Heart left ventricle (tissue), 16 donors: ENCODE measurements around the gene CYB5R3. TPM values are rescaled to one million over a fixed set of nuclear protein-coding genes. Genes with fewer than 3 reads are reported as not detected.

Source experiments
- ATAC-seq, 4 donors: fragments of 200-7000 bp; cut with Tn5 transposase; one replicate each; pipeline ENCODE4 v1.9.1; 2020 to 2022; ENCODE audit warnings: moderate library complexity in 4 of 4, mild to moderate bottlenecking in 3 of 4, moderate number of reproducible peaks in 1 of 4
- DNase-seq, 5 donors: peaks; one replicate each; pipeline ENCODE4 v3.0.0-alpha.2; 2020
- H3K27ac ChIP-seq, 12 donors: fragments of 200-600 bp; sonication (generic) in 4 of 12; one replicate each; pipeline versions ENCODE4 v1.5.0 to v1.8.0; 2016 to 2022; ENCODE audit warnings: mild to moderate bottlenecking in 2 of 12
- H3K27me3 ChIP-seq, 9 donors: fragments of 200-600 bp; sonication (generic) in 2 of 9; one replicate each; pipeline versions ENCODE4 v1.5.1 to v1.8.0; 2016 to 2022; ENCODE audit warnings: mild to moderate bottlenecking in 3 of 9
- H3K36me3 ChIP-seq, 9 donors: fragments of 200-600 bp; sonication (generic) in 2 of 9; one replicate each; pipeline versions ENCODE4 v1.5.0 to v1.8.0; 2018 to 2022; ENCODE audit warnings: mild to moderate bottlenecking in 2 of 9
- H3K4me1 ChIP-seq, 12 donors: fragments of 200-600 bp; sonication (generic) in 4 of 12; one replicate each; pipeline versions ENCODE4 v1.5.0 to v1.8.0; 2016 to 2022; ENCODE audit warnings: mild to moderate bottlenecking in 3 of 12
- H3K4me3 ChIP-seq, 12 donors: fragments of 200-600 bp; sonication (generic) in 4 of 12; one replicate each; pipeline versions ENCODE4 v1.5.0 to v1.8.0; 2017 to 2022; ENCODE audit warnings: mild to moderate bottlenecking in 9 of 12, moderate library complexity in 4 of 12
- H3K9me3 ChIP-seq, 12 donors: fragments of 200-600 bp; sonication (generic) in 4 of 12; one replicate each; pipeline versions ENCODE4 v1.5.0 to v1.8.0; 2016 to 2022; ENCODE audit warnings: mild to moderate bottlenecking in 1 of 12
- CTCF ChIP-seq, 12 donors: fragments of 200-600 bp; sonication (generic) in 4 of 12; IDR thresholded peaks; one replicate each; pipeline versions ENCODE4 v1.5.0 to v1.8.0; 2018 to 2022; ENCODE audit warnings: antibody characterized with exemption in 12 of 12, mild to moderate bottlenecking in 5 of 12
- POLR2A ChIP-seq, 2 donors: fragments of 450-650 bp; IDR thresholded peaks; one replicate each; pipeline ENCODE4 v1.6.1; 2017; ENCODE audit warnings: antibody characterized with exemption in 2 of 2, mild to moderate bottlenecking in 2 of 2, moderate library complexity in 2 of 2
- WGBS, 4 donors: extraction: QIAGEN DNeasy Blood & Tissue Kit in 2 of 4; methylation state at CpG; one replicate each; pipeline versions ENCODE4 v1.1.5 to v1.1.7; 2013 to 2018; 5-methylcytosine and 5-hydroxymethylcytosine counted together
- intact Hi-C, 10 donors: fragments of 100-400 bp; cut with DNase I; formaldehyde crosslinking; loops; one replicate each; pipeline versions ENCODE4 v1.11.1 to v1.14.2; 2022
- polyA plus RNA-seq, 2 donors: library from polyadenylated mRNA; stranded (reverse); fragments of 200-250 nt; gene quantifications; one replicate each; pipeline ENCODE4 v1.2.3, GENCODE V29; 2013
- total RNA-seq, 9 donors: library from RNA; depleted of rRNA in 2 of 9; stranded (reverse); fragments of >200 nt in 2 of 9; fragmentation: NEBNext Ultra II Directional in 3 of 9; extraction: Animal tissue kit (Norgen Biotek cat#: 25700) in 3 of 9; gene quantifications; one replicate each; pipeline versions ENCODE4 v1.1.0 to v1.2.4, GENCODE V29; 2016 to 2023
- donor health status: ischemic (EF 13 %, LVEDD 7.1; RV severe dilation, severe dysfunction).
- donor health status: healthy with polysubstance abuse.
- donor health status: DM: no; HTN: yes; CAD: no.
- donor health status: DM: no; HTN: no; CAD: no.
- donor health status: ischemic (EF 25% LVEDD 6.9; RV normal size, moderate dysfunction).
- donor health status: ischemic (EF 25% LVEDD 5.7; RV mildly dilated, moderate dysfunction).
- donor health status: healthy.
- donor health status: DM: yes; HTN: yes; CAD: no.
- donor health status: ischemic (EF 35%, LVEDD 5.7; RV mildly dilated, moderate dysfunction).
- donor health status: nonischemic (EF 11% LVEDD 7.7; RV severe dilation, severe dysfunction).
- donor health status: DM: yes; HTN: yes; CAD: no.
- donor health status: PGD.
- donor health status: ischemic (EF 29% LVEDD 5.4; RV normal size, mild dysfunction).
- donor health status: nonischemic (EF 23%, LVEDD 6.1; RV moderate dilation, normal function).

The CYB5R3 gene
- total and polyA plus RNA-seq, 11 donors: 135 to 459 (median 305) TPM

- Histone ChIP-seq H3K4me1 (peaks cover 0 to 19% (median 8%) of the 10 kb centered on the region in 12 donors), H3K9me3 (no peaks in the 10 kb centered on the region), H3K27me3 (no peaks in the 10 kb centered on the region), H3K27ac (no peak overlapping the region), H3K4me3 (no peak overlapping the region), H3K36me3 (peaks cover 8 to 100% (median 99%) of the 10 kb centered on the region in 9 donors)
- TF ChIP-seq CTCF (IDR thresholded peaks at IDR 0.05) (no peak), POLR2A (IDR thresholded peaks at IDR 0.05) (no peak)
- WGBS, 4 donors: 96 to 99% (median 96%) methylated on average over 12 to 18 of the region's 18 CpGs
- ATAC-seq (no peak), DNase-seq (no peak)
- intact Hi-C loops: no loop called here
Observed at GRCh38 chr22:42630211-42630610, 19.0 kb downstream of the CYB5R3 start.

- intact Hi-C loops: loop anchor here in 1 of 10 donors (10.0 kb wide), 1 partner anchor 187 kb away; no protein-coding TSS in a partner anchor
- H3K27ac ChIP-seq: no peak overlapping the region
- TF ChIP-seq POLR2A (IDR thresholded peaks at IDR 0.05) (no peak), CTCF (IDR thresholded peaks at IDR 0.05) (no peak)
- 91 to 93% (median 92%) methylated on average over 9 of the region's 9 CpGs for WGBS, 4 donors
- H3K36me3 ChIP-seq: peaks cover 8 to 98% (median 93%) of the 10 kb centered on the region in 9 donors
- H3K4me1 ChIP-seq: peaks cover 0 to 35% (median 17%) of the 10 kb centered on the region in 12 donors
- H3K4me3 ChIP-seq: no peak overlapping the region
- H3K9me3 ChIP-seq: no peaks in the 10 kb centered on the region
- ATAC-seq (no peak), DNase-seq (no peak)
- H3K27me3 ChIP-seq: no peaks in the 10 kb centered on the region
Observed at GRCh38 chr22:42627981-42628380, 21.2 kb downstream of the CYB5R3 start.

- H3K9me3 ChIP-seq: no peaks in the 10 kb centered on the region
- no peaks in the 10 kb centered on the region for H3K27me3 ChIP-seq
- peaks cover 5 to 97% (median 93%) of the 10 kb centered on the region in 9 donors for H3K36me3 ChIP-seq
- H3K4me1 ChIP-seq: peaks cover 0 to 34% (median 18%) of the 10 kb centered on the region in 12 donors
- no peak for TF ChIP-seq CTCF (IDR thresholded peaks at IDR 0.05)
- no peak for TF ChIP-seq POLR2A (IDR thresholded peaks at IDR 0.05)
- H3K4me3 ChIP-seq: no peak overlapping the region
- DNase-seq (no peak), ATAC-seq (no peak)
- WGBS, 4 donors: 90 to 98% (median 95%) methylated on average over 7 to 25 of the region's 25 CpGs
- no peak overlapping the region for H3K27ac ChIP-seq
- intact Hi-C loops: loop anchor here in 1 of 10 donors (10.0 kb wide), 1 partner anchor 188 kb away; no protein-coding TSS in a partner anchor
Observed at GRCh38 chr22:42626951-42627625, 22.1 kb downstream of the CYB5R3 start.

GRCh38 chr22:42626431-42626830 is 22.8 kb downstream of the CYB5R3 start:
- TF ChIP-seq CTCF (IDR thresholded peaks at IDR 0.05): no peak
- no peak overlapping the region for H3K27ac ChIP-seq
- DNase-seq (no peak), ATAC-seq (no peak)
- 89 to 100% (median 95%) methylated on average over 5 to 7 of the region's 7 CpGs for WGBS, 4 donors
- H3K4me3 ChIP-seq: no peak overlapping the region
- H3K9me3 ChIP-seq: no peaks in the 10 kb centered on the region
- H3K4me1 ChIP-seq: peaks cover 0 to 31% (median 18%) of the 10 kb centered on the region in 12 donors
- intact Hi-C loops: loop anchor here in 1 of 10 donors (10.0 kb wide), 1 partner anchor 188 kb away; no protein-coding TSS in a partner anchor
- H3K36me3 ChIP-seq: peaks cover 5 to 91% (median 87%) of the 10 kb centered on the region in 9 donors
- H3K27me3 ChIP-seq: no peaks in the 10 kb centered on the region
